Activated CD4-positive, alpha-beta T cell treated with anti-CD3 and anti-CD28 coated beads for 1 hour (primary cell): ENCODE results near the gene GRIP2.
A peak's percentile ranks its signal among the peaks of the same experiment; 100 is the strongest.

Experiments used
- DNase-seq: peaks from one replicate; pipeline ENCODE4 v3.0.0-alpha.2; 2020

Gene GRIP2

DNA sequence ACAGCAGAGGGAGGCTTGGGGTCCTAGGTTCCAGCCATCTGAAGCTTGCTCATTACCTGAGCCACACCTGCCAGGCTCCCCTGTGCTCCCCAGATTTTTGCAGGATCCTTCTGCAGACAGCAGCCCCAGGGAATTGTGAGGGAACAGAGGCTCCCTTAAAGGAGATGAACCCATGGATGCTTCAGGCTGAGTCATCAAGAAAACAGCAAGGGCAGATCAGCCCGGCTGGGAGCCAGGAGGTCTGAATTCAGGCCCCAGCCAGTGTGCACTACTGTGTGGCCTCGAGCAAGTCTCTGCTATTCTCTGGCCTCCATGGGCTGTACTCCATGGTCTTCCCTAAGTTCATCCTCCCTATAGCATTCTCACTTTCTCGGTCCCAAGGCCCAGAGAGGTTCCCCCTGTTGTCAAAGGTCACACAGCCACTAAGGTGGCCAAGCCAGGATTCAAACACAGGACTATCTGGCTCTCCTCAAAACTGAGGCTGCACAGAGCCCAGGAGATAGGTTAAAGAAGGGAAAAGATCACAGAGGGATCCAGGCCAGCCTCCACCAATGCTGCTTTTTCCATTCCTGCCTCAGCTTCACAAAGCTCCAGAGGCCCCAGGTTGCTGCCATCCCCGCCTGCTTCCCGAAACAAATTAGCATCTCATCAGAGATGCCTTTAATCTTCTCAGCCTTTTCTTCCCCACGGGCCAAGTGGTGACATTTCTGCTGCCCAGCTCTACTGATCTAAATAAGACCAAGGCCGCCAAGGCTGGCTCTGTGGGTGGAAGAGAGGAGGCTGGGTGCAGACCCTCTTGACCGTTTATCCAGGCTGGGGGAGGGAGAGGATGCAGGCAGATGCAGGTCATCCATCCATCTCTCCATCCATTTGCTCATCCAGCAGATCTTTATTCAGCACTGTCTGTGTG lies 21.2 kb upstream of the GRIP2 start:
- DNase-seq: no peak

DNA sequence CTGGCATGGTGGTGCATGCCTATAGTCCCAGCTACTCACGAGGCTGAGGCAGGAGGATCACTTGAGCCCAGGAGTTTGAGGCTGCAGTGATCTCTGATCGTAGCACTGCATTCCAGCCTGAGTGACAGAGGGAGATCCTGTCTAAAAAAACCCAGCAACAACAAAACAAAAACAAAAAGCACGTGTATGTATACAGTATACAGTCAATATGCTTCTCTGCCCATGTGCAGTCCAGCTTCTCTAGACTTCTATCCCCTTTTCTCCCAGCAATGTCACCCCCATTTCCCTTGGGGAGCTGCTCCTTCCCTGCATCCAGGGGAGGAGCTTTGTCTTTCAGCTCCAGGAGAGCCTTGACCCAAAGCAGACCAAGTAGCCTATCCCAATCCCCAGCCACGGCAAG lies 20.0 kb upstream of the GRIP2 start:
- DNase-seq: no peak

DNA sequence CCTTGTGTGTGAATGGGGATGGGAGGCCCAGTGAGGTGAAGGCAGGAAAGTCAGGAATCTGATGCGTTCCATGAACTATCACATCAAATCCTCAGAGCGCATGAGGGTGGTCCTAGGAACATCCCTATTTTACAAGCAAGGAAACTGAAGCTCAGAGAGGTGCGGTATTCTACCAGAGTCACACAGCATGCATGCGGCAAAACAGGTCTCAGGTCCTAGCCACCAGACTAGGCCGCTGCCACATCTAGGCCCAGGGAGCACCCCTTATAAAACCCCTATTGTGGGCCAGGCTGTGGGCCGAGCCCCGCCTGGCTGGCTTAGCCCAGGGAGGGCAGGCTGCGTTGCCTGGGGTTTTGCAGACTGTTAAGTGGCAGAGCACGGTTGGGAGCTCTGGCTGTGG lies 17.9 kb upstream of the GRIP2 start:
- no peak for DNase-seq

DNA sequence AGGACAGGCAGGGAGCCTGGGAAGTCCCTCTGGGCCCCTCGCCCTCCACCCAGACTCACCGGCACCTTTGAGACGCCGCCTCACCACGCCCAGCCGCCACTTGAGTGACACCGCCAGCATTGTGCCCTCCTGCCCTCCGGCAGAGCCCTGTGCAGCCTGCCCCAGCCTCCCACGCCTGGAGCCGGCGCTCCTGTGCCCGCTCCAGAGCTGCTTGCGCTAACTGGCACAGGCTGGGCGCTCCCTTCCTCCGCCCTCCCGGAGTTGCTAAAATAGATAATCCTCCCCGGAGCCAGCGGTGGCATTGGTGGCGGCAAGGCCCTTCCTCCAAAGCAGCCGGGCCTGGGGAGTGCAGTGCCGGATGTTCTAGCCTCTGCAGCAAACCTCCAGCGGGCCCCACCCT lies 15.7 kb upstream of the GRIP2 start:
- DNase-seq: no peak

DNA sequence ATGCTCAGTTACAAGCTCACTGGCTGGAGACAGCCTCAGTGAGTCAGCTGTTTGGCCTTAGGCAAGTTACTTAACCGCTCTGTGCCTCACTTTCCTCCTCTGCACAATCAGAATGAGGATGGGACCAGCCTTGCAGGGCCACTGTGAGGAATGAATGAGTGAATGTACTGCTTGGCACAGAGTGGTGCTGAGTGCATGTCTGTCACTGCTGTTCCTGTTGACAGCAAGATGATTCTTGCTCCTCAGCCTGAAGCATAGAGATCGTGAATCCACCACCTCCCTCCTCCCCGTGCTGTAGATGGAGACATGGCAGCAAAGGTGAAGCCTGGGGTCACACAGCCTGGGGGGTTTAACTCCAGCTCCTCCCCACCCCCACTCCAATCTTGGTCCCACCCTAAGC lies 14.6 kb upstream of the GRIP2 start:
- DNase-seq: no peak

DNA sequence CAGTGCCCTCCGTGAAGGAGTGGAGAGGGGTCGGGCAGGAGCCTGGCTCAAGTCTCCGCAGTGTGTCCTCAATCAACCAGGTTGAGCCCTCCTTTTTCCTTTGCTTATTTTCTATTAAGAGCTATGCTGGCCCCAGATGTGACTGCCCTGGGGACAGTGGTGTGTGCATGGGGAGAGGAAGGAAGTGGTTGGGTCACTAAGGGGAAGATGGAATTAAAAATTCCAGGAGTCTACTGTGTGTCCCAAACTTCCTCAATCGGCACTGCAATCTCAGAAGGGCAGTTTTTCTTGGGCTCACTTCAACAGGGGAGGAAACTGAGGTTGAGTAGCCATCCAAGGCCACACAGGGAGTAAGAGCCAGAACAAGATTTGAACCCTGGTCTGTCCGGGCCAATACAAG lies 13.7 kb upstream of the GRIP2 start:
- DNase-seq: no peak

DNA sequence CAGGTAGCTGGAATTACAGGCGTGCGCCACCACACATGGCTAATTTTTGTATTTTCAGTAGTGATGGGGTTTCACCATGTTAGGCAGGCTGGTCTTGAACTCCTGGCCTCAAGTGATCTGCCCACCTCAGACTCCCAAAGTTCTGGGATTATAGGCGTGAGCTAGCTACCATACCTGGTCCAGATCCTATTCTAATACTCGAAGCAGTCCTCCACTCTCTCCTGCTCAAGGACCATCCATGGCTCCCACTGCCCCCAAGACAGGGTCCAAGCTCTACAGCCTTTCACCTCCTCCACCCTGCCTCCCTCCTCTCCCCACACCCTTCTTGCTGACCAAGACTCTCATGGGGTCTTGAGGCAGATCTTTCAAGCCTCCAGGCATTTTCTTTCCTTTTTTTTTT lies 12.6 kb upstream of the GRIP2 start:
- DNase-seq: no peak

DNA sequence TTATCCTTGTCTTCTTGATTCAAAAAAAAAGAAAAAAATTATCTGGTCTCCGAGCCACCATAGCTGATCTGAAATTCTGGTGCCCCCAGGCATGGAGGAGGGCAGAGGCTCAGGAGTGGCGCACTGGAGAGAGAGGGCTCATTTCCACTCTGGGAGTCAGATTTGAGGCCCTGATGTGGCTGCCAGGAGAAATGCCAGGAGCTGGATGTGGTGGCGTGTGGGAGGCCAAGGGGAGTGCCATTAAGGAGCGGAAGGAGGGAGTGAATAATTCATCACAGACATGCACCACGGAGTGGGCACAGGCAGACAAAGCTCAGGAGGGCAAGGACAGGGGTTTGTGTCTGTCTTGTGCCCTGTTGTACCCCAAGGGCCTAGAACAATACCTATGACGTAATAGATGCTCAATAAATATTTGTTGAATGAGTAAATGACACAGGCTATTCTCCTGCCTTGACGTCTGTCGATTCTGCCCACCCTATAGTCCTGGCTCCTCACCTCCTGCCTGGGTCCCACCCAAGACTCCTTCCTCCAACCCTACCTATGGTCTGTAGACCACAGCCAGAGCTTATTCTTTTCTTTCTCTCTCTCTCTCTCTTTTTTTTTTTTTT lies 12.0 kb upstream of the GRIP2 start:
- DNase-seq: no peak

DNA sequence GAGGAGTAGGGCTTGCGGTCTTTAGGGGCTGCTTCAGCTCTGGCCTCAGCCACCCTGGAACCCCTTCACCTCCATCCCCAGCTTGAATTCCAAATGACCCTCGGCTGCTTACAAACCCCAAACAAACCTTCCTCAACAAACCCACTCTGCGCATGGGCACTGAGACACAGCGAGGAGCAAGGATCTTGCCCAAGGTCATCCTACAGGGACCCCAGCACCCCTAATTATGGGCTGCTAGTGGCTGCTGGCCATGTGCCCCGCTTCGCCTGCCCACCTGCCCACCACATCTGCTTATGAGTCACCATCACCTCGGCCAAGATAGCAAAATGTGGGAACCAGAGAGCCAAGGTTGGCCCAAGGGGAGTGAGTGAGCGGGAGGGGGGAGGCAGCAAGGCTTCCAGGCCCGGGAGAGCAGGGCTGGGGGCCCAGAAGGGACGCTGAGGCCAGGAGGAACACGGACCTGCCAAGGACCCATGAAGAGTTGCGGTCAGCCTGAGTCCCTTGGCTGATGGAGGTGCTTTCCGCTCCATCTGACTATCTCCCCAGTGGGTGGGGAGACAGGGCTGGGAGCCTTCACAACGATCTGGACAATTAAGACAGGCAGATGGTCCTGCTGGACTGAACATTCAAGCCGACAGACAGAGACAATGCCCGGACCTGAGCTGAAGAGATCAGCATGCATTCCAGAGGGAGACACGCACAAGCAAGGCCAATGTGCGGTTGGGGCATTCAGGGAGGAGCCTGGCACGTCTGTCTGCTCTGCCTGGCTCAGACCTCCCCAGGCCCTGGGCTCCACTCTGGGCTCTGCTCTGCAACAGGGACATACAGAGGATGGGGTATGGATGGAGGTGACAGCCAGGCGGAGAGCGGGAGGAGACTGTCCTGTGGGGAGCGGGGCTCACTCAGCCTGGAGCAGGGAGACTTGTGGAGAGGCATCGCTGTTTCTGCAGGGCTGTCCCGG lies 10.8 kb upstream of the GRIP2 start:
- no peak for DNase-seq

DNA sequence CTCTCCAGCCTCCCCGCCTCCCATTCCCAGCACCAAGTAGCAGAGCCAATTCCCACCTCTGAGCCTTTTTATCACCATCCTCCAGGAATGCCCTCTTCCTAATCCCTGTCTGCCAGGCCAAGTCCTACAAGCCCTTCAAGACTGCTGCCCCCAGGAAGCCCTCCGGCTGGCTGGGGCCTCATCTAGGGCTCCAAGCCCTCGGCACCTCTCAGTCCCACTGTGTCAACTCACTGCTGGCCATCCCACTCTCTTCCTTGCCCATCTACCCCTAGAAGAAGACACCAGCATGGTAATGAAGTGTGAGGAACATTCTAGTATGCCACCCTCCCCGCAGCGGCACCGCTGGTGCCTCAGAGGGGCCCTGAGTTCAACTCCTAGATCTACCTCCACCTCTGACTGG lies 10.0 kb upstream of the GRIP2 start:
- DNase-seq: no peak

DNA sequence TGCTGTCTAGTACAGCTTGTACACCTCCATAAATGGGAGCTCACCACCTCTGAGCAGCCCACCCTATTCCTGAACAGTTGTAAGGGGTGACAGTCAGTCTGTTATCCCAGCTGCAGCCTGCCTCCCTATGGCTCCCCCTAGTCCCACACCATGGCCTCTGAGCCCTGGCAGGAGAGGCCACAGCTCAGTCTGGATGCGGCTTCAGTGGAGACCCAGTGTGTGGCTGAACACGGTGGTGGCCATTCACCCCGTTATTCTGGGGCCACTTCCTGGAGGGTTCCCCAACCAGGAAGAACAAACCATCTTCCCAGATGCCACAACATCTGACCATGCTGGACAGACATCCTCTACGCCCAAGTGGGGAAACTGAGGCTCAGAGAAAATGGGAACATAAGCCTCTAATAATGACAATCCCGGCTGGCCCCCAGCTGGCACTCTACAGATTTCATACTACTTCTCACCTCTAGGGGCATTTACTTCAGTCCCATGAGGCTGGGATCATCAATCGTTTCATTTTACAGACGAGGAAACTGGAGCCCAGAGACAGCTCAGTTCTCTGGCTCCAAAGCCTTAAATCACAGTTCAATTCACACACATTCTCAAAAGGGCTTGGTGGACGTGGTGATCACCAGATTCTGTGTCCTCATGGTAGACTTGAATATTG lies 9.2 kb upstream of the GRIP2 start:
- DNase-seq: no peak

DNA sequence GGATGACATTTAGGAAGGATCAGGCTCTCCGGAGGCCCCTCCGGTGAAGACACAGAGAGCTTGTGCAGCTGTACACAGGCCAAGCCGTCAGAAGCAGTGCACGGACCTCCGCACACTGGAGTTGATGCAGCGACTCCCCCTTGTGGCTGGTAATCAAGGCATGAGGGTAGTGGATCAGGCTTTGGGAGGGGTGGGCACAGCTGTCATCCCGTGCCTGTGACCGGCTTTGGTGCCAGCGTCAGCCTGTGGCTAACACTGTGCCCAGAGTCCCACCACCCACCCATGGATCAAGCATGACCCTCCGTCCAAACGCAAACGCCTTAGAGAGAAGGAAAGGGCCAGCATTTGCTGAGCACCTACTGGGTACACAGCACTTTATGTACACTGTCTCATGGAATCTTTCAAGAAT lies 8.2 kb upstream of the GRIP2 start:
- peak; percentile 13 for DNase-seq

DNA sequence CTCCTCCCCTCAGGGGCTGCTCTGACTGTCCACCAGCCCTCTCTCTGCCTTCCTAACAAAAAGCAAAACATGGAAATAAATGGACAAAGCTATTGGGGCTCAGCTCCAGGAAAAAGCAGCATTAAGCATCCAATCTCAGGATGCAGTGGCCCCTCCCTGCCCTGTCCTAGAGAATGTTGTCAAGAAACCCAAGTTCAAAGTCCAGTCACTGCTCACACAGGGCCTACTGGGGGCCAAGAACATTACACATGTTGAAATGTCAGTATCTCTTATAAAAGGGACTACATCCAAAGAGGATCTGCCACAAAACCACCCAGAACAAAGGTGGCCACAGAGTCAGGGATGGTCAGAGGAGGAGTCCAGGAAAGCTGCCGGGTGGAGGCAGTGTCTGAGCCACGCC lies 7.6 kb upstream of the GRIP2 start:
- DNase-seq: no peak

DNA sequence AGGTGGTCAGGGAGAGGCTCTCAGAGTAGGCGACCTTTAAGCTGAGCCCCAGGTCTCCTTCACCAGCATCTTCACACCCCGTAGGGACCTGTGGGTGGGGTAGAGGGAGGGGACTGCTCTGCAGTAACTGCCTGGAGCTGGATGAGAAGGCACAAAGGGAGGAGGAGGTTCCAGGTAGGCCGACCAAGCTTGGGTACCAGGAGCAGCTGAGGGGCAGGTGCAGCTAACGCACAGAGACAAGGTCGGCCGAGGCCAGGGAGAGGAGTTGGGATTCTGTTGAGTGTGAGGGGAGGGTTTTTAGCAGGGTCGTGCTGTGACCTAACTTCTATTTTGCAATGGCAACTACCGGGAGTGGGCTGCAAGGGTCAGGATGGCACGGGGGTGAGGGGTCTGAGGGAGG lies 5.9 kb upstream of the GRIP2 start:
- no peak for DNase-seq

DNA sequence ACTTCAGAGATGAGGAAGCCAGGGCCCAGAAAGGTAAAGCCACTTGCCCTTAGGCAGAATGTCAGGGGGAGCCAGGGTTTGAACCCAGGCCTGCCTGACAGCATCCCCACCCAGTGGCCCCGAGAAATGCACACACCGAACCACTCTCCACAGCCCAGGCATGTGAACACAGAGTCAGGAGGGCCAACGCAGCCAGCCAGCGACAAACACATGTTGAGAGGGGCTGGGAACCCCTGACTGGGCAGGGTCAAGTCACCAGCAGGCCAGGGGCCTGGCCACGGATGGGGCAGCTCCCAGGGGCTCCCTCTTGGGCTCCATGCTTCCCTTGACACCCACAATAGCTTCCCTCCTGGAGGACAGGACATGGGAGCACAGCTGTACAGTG lies 5.1 kb upstream of the GRIP2 start:
- no peak for DNase-seq

DNA sequence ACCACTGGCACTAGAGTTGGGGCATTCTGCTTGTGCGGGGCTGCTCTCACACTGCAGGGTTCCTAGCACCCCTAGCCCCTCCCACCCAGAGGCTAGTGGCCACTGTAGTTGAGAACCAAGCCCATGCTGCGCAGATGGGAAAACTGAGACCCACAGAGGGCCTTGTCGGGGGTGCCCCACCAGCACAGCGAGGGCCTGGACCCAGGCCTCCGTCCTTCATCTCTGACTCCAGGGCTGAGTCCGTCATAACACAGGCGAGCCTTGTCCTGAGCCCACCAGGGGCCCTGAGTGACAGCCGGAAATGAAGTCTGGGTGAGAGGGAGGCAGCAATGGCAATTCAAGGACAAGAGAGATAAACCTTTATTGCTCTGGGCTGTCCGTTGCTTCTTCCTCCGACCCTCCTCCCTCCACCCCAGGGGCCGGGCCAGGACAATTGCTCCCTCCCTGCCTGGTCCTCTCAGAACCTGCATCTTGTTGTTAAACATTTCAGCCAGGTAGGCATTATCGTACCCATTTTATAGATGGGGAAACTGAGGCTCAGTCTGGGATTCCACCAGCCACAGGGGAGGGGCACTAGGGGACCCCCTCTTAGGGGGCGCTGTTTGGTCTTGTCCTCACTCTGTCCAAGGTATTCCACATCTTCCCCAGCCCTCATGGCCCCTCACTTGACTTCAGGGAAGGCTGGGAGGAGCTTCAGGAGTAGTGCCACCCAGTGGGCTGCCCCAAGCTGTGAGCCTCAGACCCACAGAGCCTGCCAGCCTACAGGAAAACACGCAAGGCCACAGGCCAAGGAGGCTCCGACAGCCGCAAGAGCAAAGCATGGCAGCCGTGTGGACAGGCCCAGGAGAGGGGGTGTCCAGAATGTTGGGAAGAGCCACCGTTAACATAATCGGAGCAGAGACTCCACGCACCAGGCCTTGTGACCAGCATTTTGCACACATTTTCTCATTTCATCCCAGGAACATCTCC lies 4.4 kb upstream of the GRIP2 start:
- no peak for DNase-seq

DNA sequence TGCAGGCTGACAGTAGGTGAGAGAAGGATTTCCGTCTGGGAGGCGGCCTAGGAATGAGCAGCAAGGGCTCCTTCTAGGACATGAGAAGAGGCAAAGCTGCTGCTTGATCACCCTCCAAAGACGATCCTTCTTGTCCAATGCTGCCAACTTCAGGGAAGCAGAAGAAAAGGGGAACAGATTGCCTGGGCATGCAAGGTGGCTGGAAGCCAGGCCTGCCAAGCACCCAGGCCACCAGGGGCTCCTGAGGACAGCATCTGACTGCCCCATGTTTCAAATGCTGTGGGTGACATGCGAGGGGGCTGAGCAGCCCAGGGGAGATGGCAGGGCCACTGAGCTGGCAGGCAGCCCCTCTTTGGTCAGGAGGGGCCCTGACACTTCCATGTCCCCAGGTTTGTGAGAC lies 3.3 kb upstream of the GRIP2 start:
- no peak for DNase-seq

DNA sequence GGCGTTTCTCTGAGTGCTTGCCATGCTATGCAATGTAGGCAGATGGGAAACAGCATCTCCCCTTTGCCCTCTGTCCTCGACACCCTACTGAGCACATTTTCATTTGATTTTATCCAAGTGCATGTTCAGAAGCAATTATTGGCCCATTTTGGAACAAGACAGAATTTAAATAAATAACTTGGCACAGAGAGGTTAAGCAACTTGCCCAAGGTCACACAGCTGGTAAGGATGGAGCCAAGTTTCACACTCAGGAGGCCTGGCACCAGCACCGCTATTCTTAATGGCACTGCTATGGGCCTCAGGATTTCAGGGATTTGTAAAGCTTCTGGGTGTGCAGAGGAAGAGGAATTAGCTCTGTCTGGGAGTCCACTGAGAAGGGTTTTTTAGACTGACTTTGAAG lies 2.5 kb upstream of the GRIP2 start:
- no peak for DNase-seq

DNA sequence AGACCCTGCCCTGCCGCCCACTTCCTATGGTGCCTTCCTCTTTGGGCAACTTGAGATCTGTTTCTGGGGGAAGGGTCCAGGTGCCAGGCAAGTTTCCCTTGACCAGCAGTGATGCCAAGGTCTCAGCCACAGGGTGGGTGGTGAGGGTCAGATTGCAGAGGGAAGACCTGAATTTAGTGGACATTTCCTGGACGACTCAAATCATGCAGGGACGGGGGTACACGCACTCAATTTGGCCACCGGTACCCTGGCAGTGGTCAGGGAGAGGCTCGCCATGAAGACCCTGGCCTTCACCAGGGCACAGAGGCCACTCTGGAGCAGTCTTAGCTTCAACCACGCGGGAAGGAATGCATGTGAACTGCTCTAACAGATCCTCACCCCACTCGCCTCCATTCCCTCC lies 1.5 kb upstream of the GRIP2 start:
- no peak for DNase-seq

DNA sequence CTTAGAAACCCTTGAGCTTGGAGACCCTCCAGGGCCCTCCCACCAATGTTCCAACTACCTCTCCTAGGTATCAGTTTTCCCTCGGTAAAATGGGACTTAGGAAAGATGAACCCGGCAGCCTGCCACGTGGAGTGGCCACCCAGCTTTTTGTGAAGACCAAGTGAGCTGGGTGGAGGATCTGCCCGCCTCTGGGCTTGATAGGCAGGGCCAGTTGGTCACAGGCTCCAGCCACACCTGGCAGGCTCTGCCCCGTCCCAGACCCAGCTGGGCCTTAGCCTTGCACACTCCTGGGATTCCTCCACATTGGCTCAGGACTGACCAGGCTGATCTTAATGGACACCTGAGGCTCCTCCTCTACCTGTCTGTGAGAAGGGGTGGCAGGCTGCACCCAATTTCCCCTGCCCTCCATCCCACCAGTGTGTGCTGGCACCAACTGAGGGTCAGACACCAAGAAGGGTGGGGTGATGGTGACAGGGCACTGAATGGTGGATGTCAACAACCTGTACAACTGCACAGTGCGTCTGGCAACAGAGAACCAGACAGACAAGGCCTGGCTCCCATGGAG lies 761 bp upstream of the GRIP2 start:
- DNase-seq: no peak

DNA sequence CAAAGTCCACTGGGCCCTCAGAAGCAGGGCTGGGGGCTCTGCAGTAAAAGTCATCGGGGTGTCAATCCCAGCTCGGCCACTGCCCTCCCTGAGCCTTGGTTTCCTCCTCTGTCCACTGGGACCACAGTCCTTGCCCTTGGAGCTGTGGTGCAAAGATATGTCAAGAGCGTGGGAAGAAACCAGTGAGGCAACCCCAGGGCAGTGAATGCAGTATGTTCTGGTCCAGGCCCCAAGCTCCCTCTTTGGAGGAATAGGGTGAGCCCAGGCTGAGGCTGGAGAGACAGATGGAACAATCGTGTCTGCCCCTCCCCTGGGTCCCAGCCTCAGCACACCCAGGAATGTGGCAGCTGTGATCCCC lies 779 bp downstream of the GRIP2 start:
- no peak for DNase-seq
